Fibroblast of lung (primary cell): ENCODE measurements around the gene PROCA1.

ENCODE experiments used
- EZH2 ChIP-seq: IDR thresholded peaks from 2 replicates; pipeline ENCODE4 v1.5.1; 2012; ENCODE audit warnings: low read length, control low read depth, mild to moderate bottlenecking; ENCODE audit errors: missing control alignments
- TF ChIP-seq, protein P1 (sequence below), 2 donors: IDR thresholded peaks in 1 of 2; conservative IDR thresholded peaks in 1 of 2; 1 replicate in 1 of 2; 2 replicates in 1 of 2; pipeline ENCODE4 v1.5.1; 2011 to 2012; ENCODE audit warnings: low read length in 2 of 2, control low read depth in 1 of 2, inconsistent platforms in 1 of 2, low read depth in 1 of 2, mild to moderate bottlenecking in 1 of 2

DNA sequence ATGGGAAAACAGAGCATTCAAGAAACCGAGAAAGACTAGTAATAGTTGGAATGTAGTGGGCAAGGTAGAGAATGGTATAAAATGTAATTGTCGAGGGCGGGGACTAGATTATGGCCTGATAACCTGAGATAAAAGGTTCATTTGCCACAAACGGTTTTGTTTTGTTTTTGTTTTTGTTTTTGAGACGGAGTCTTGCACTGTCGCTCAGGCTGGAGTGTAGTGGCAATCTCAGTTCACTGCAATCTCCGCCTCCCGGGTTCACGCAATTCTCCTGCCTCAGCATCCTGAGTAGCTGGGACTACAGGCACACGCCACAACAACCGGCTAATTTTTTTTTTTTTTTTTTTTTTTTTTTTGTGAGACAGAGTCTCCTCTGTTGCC is 18.3 kb upstream of the PROCA1 start:
- TF ChIP-seq, protein P1, sequence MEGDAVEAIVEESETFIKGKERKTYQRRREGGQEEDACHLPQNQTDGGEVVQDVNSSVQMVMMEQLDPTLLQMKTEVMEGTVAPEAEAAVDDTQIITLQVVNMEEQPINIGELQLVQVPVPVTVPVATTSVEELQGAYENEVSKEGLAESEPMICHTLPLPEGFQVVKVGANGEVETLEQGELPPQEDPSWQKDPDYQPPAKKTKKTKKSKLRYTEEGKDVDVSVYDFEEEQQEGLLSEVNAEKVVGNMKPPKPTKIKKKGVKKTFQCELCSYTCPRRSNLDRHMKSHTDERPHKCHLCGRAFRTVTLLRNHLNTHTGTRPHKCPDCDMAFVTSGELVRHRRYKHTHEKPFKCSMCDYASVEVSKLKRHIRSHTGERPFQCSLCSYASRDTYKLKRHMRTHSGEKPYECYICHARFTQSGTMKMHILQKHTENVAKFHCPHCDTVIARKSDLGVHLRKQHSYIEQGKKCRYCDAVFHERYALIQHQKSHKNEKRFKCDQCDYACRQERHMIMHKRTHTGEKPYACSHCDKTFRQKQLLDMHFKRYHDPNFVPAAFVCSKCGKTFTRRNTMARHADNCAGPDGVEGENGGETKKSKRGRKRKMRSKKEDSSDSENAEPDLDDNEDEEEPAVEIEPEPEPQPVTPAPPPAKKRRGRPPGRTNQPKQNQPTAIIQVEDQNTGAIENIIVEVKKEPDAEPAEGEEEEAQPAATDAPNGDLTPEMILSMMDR (conservative IDR thresholded peaks at IDR 0.05 in 1 of 2, IDR thresholded peaks at IDR 0.05 in 1 of 2; ENCODE audit: low read depth in 1 of 2, low read length in 2 of 2): no peak
- no peak for TF ChIP-seq EZH2
